Suppressor macrophage treated with lipopolysaccharide for 4 hours (primary cell): ENCODE results near the gene ING1.
"Not testable (repeated sequence)": the region's sequence is repeated elsewhere in the genome, so short reads cannot be mapped to it uniquely, and the experiment has no call there.

Experiments
- DNase-seq: peaks from one replicate; pipeline ENCODE4 v3.0.0-alpha.2; 2020

Gene ING1

DNA sequence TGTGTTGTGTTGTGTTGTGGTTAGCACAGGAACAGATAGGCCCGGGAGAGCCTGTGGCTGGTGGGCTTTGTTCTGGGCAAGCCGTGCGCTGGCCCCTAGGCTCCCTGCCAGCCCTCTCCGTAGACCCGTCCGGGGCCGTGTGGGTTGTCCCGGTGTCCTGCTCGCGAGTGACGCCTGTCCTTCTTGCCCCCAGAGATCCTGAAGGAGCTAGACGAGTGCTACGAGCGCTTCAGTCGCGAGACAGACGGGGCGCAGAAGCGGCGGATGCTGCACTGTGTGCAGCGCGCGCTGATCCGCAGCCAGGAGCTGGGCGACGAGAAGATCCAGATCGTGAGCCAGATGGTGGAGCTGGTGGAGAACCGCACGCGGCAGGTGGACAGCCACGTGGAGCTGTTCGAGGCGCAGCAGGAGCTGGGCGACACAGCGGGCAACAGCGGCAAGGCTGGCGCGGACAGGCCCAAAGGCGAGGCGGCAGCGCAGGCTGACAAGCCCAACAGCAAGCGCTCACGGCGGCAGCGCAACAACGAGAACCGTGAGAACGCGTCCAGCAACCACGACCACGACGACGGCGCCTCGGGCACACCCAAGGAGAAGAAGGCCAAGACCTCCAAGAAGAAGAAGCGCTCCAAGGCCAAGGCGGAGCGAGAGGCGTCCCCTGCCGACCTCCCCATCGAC, 5.7 kb downstream of the ING1 start:
- DNase-seq: no peak

DNA sequence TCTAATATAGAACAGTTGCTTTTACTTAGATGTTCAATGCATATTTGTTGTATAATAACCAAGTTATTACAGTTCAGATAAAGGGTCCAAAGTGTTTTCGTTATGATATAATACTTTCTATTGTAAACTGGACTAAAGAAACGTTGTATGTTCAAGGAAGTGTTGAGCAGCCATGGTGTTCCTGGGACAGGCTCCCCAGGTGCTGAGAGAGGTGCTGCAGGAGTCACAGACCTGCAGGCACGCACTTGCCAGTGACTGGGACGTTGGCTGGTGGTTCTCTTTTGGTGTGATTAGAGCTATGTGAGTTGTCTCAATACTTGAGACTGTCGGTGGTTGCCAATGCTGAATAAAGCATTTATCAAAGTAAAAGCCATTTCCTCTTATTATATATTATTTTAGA, 9.5 kb downstream of the ING1 start:
- DNase-seq: no peak

- DNase-seq: no peak
Observed at GRCh38 chr13:110723598-110723997, 10.1 kb downstream of the ING1 start.

GRCh38 chr13:110726153-110726552, 12.7 kb downstream of the ING1 start:
- not testable (repeated sequence) for DNase-seq

GRCh38 chr13:110726726-110727125, 13.2 kb downstream of the ING1 start:
- DNase-seq: peak; percentile 21

DNA sequence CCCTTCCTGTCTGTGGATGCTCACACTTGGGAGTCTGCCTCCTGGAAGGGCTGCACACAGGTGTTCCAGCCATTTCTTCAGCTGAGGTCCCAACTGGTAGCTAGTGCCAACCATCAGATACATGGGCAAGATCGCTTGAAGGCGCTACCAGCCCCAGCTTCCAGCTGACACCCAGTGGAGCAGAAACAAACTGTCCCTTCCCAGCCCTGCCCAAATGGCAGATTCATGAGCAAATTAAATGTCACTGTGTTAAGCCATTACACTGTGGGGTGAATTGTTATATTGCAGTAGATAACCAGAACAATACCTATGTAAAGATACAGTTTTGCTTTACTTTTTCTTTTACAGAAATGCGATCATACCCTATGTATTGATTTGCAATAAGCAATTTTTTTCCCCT, 17.6 kb downstream of the ING1 start:
- no peak for DNase-seq

DNA sequence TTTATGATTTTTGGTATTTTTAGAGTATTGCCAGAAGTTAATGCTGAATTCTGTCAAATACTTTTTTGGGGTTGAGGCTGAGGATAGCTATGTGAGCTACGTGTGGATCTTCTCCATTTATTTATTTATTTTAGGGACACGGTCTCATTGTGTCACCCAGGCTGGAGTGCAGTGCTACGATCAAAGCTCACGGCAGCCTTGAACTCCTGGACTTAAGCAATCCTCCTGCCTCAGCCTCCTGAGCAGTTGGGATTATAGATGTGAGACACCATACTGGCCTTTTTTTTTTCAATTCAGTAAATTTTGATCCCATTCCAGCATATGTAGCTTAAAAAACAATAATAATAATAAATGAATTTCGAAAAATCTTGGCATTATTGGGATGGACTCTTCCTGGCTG, 21.1 kb downstream of the ING1 start:
- DNase-seq: no peak

- no peak for DNase-seq
Observed at GRCh38 chr13:110737555-110737954, 24.1 kb downstream of the ING1 start.

- no peak for DNase-seq
Observed at GRCh38 chr13:110743687-110744086, 30.2 kb downstream of the ING1 start.

GRCh38 chr13:110746438-110746837, 32.9 kb downstream of the ING1 start:
- DNase-seq: no peak

DNA sequence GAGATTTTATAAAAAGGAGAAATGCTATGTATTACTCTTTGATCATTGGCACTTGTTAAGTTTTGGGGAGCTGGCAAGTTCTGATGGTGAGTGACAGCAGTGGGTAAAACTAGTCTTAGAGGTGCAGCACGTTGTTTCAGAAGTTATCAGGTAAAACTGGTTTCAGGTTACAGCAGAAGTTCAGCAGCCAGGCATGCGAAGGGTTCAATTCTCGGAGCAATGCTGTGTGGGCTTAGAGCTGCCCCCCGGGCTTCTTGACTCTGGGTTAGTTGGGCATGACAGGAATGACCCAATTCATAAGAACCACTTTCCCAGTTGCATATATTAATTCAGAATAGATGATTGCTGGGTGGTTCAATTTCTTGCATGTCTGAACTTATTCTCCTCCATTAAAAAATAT, 34.8 kb downstream of the ING1 start:
- no peak for DNase-seq

DNA sequence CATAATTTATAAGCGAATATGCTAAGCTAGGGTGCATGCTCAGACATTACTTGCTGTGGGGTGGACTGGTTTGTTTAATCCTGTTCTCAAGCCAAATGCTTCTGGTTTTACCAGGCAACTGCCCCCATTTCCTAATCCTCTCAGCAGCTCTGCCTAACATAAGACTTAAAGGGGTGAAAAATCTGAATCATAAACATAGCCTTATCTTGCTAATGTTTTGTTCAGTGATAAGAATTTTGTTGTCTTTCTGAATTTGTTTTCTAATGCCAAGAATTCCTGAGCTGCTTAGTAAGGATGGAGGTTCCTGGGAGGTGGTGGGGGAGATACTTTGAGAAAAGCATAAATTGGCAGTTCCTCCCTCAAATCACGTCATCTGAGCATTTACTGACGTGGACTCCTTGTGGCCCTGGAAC, 42.7 kb downstream of the ING1 start:
- DNase-seq: no peak

- no peak for DNase-seq
Observed at GRCh38 chr13:110757296-110757695, 43.8 kb downstream of the ING1 start.

DNA sequence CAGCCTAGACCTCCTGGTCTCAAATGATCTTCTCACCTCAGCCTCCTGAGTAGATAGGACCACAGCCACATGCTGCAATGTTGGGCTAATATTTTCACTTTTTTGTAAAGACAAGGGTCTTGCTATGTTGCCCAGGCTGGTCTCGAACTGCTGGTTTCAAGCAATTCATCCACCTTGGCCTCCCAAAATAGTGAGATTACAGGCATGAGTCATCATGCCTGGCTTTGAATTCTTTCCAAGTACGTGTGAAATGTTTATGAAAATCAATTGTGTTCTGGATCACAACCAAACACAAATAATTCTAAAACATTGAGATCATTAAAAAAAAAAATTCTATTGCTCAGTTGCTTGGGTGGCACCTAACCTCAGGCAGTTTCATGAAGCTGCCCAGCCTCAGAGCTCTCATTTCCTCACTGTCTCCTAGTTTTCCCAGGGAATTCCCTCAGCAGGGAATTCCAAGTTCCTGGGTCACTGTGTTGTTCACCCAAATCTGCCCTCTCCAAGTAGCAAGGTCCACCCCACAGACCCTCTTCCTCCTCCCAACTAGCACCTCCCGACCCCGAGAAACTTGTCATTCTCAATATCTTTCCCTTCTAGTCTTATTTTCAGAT, 44.8 kb downstream of the ING1 start:
- no peak for DNase-seq

DNA sequence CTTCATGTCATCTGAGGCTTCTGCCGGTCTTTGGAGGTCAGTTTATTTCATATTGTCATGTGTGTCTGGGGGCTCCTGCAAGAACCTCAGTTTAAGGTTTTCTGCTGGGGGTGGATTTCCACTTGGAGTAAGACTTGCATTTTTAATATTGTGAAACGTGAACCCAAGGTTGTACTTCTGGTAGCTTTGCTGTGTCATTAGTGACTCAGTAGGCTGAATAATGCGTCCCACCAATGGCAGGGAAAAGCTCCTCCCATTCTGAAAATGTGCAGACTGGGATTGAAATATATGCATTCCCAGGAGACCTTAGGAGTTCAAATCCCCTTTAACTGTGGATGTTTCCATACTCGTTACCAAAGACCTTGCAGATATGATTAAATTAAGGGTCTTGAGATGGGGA, 46.2 kb downstream of the ING1 start:
- no peak for DNase-seq

DNA sequence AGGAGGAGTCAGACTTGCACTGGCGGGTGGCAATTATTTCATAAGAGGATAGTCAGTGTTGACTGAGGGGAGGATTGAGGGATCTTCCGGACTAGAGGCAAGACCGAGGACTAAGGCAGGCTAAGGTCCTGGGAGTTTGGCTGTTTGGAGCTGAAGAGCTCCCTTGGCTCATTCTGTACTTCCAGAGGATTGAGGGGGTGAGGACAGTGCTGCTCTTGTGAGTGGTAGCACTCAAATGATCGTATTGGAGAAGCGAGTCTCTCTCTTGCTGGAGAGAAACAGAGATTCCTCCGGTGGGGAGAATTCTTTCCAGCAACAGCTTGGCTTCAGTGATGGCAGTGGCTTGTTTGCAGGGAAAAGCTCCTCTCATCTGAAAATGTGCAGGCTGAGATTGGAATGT, 47.1 kb downstream of the ING1 start:
- no peak for DNase-seq

- DNase-seq: no peak
Observed at GRCh38 chr13:110766671-110767430, 53.4 kb downstream of the ING1 start.

- DNase-seq: no peak
Observed at GRCh38 chr13:110767476-110767875, 54.0 kb downstream of the ING1 start.

DNA sequence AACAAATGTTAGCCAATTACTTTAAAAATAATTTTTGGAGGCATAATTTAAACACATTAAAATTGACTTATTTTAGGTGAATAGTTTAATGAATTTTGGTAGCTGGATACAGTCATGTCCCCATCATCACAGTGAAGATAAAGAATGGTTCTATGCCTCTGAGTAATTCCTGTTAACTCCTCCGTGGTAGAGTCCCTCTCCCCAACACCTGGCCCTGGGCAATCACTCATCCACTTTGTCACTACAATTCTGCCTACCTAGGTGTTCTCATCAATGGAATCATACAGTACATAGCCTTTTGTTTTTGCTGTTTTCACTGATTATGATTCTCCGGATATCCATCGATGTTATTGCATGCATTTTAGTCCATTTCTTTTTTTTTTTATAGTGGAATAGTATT, 55.6 kb downstream of the ING1 start:
- no peak for DNase-seq

GRCh38 chr13:110770678-110771077, 57.2 kb downstream of the ING1 start:
- DNase-seq: no peak

DNA sequence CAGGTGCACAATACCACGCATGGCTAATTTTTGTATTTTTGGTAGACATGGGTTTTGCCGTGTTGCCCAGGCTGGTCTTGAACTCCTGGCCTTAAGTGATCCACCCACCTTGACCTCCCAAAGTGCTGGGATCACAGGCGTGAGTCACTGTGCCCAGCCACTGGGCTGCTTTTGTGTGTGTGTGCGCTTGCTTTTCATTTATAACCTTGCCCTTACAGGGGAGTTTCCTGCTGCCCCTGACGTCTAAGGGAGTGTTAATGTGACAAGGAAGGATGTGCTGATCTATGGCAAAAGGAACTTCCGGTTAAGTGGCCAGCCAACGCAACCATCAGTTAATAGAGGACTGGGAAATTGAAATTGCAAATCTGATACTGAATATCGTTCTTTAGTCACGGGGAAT, 57.7 kb downstream of the ING1 start:
- DNase-seq: peak; percentile 2

DNA sequence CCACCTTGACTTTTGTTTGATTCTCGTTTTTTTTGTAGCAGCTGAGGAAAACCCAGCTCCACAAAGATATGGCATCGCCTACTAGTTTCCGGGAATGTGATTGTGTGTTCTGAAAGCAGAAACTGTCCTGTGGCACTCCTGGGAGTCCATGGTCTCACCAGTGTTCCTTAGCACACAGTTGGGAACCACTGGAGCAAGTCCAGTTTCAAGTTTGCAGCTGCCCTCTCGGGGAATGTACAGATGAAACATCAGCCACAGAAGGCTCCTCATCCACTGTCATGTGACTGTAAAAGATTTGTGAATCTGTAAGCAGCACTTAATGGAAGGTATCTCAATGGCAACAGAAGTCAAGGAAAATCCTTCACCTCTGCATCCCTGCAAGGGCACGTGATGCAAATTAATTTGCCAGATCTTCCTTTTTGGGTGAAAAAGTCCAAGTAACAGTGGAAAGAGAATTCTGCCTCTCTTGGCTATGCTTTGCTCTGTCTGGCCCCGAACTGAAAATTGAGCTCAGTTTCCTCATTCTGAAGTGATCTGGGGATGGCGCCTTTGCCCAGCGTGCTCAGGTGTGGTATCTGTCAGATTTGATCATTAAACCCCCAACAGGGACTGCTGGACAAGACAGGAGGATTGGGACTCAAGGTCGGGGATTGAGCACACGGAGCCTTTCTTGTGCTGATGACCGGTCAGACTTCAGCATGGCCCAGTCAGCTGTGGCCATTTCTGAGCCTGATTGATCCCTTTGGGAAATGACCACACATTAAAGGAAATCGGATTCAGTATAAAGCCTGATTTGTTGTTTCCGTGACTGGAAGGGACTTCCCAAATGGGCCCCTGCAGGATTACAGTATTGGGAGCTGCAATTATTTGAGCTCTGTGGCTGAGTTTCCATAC, 58.8 kb downstream of the ING1 start:
- DNase-seq: no peak
